Uterus (tissue), 4 donors: Measurements from ENCODE around the gene NIPAL1. TPM values are rescaled to one million over a fixed set of nuclear protein-coding genes. Genes with fewer than 3 reads are reported as not detected.

ENCODE experiments used
- DNase-seq, 2 donors: peaks; one replicate each; pipeline ENCODE4 v3.0.0-alpha.2; 2019 to 2020
- H3K27ac ChIP-seq, 2 donors: fragments of 200-600 bp; sonication (generic); 1 replicate in 1 of 2; 2 replicates in 1 of 2; pipeline ENCODE4 v1.5.1; 2016 to 2018
- H3K27me3 ChIP-seq, 2 donors: fragments of 200-600 bp; sonication (generic); one replicate each; pipeline ENCODE4 v1.5.1; 2018 to 2019; ENCODE audit warnings: control low read depth in 1 of 2
- H3K36me3 ChIP-seq, 2 donors: fragments of 200-600 bp; sonication (generic); one replicate each; pipeline ENCODE4 v1.5.1; 2019; ENCODE audit warnings: control low read depth in 1 of 2
- H3K4me1 ChIP-seq, 2 donors: fragments of 200-600 bp; sonication (generic); one replicate each; pipeline ENCODE4 v1.5.1; 2018 to 2019; ENCODE audit warnings: control low read depth in 1 of 2
- H3K4me3 ChIP-seq, 2 donors: fragments of 200-600 bp; sonication (generic); 1 replicate in 1 of 2; 2 replicates in 1 of 2; pipeline ENCODE4 v1.5.1; 2018 to 2019; ENCODE audit warnings: mild to moderate bottlenecking in 1 of 2
- H3K9me3 ChIP-seq, 2 donors: fragments of 200-600 bp; sonication (generic); one replicate each; pipeline ENCODE4 v1.5.1; 2019; ENCODE audit warnings: control low read depth in 1 of 2
- POLR2A ChIP-seq, 2 donors: fragments of 450-650 bp; IDR thresholded peaks; one replicate each; pipeline ENCODE4 v1.6.1; 2016; ENCODE audit warnings: antibody characterized with exemption in 2 of 2, mild to moderate bottlenecking in 1 of 2, moderate library complexity in 1 of 2
- intact Hi-C: fragments of 100-400 bp; cut with DNase I; formaldehyde crosslinking; loops from one replicate; pipeline ENCODE4 v1.15.1; 2023; ENCODE audit warnings: low total_unique reads
- total RNA-seq, 4 donors: library from RNA; depleted of rRNA in 3 of 4; stranded (reverse); fragments of >200 nt in 3 of 4; gene quantifications; one replicate each; pipeline versions ENCODE4 v1.1.0 to v1.2.4, GENCODE V29; 2014 to 2023
- TF ChIP-seq, protein P1 (sequence below), 4 experiments: fragments of 200-600 bp in 2 of 4; fragments of 450-650 bp in 2 of 4; sonication (generic) in 2 of 4; IDR thresholded peaks; one replicate each; pipeline ENCODE4 v1.5.1; 2016 to 2019; ENCODE audit warnings: antibody characterized with exemption in 4 of 4, mild to moderate bottlenecking in 2 of 4, moderate library complexity in 1 of 4
- donor health status: DM: yes; HTN: yes; CAD: no.

Gene NIPAL1
- total RNA-seq, 4 donors from 2014 or later, result 0.55 to 1.2 TPM; not detected in 2

DNA sequence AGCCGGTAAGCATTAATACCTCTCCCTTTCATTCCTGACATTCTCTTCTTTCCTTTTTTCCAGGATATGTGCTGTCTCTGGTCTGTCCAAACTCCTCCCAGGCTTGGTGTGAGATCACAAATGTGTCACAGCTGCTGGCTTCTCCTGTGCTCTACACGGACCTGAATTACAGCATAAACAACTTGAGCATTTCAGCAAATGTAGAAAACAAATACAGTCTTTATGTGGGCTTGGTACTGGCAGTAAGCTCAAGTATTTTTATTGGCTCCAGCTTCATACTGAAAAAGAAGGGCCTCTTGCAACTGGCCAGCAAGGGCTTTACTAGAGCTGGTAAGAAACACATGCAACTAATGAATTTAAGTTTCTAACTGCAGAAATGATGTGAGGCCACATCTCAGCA lies 8.4 kb downstream of the NIPAL1 start:
- intact Hi-C loops, result no loop called here
- TF ChIP-seq, protein P1, sequence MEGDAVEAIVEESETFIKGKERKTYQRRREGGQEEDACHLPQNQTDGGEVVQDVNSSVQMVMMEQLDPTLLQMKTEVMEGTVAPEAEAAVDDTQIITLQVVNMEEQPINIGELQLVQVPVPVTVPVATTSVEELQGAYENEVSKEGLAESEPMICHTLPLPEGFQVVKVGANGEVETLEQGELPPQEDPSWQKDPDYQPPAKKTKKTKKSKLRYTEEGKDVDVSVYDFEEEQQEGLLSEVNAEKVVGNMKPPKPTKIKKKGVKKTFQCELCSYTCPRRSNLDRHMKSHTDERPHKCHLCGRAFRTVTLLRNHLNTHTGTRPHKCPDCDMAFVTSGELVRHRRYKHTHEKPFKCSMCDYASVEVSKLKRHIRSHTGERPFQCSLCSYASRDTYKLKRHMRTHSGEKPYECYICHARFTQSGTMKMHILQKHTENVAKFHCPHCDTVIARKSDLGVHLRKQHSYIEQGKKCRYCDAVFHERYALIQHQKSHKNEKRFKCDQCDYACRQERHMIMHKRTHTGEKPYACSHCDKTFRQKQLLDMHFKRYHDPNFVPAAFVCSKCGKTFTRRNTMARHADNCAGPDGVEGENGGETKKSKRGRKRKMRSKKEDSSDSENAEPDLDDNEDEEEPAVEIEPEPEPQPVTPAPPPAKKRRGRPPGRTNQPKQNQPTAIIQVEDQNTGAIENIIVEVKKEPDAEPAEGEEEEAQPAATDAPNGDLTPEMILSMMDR (IDR thresholded peaks at IDR 0.05), result no peak
- TF ChIP-seq POLR2A (IDR thresholded peaks at IDR 0.05), result no peak
- Histone ChIP-seq H3K36me3 (no peaks in the 10 kb centered on the region), H3K4me1 (no peaks in the 10 kb centered on the region), H3K4me3 (no peak overlapping the region), H3K27me3 (no peaks in the 10 kb centered on the region), H3K27ac (no peak overlapping the region), H3K9me3 (no peaks in the 10 kb centered on the region)
- no peak for DNase-seq

DNA sequence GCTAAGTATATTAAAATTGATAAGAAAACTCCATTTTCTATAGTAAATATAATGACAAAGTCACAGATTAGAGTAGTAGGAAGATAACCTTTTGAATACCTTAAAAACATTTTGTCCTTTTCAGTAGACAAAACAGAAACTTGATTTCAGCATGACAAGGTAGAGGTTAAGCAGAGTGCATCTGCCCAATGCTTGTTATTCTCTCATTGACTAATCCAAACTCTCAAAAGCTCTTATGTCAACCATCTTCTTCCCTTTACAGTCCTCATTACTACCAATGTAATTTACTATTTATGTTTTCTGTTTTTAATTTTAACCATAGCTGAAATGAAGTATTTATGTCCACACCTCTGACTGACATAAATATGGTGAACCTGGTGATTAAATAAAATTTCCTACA lies 11.1 kb downstream of the NIPAL1 start:
- Histone ChIP-seq H3K27me3 (no peaks in the 10 kb centered on the region), H3K4me1 (no peaks in the 10 kb centered on the region), H3K4me3 (no peak overlapping the region), H3K36me3 (no peaks in the 10 kb centered on the region), H3K27ac (no peak overlapping the region), H3K9me3 (no peaks in the 10 kb centered on the region)
- no peak for DNase-seq
- intact Hi-C loops, result no loop called here
- TF ChIP-seq POLR2A (IDR thresholded peaks at IDR 0.05), result no peak
- TF ChIP-seq, protein P1 (IDR thresholded peaks at IDR 0.05), result no peak

DNA sequence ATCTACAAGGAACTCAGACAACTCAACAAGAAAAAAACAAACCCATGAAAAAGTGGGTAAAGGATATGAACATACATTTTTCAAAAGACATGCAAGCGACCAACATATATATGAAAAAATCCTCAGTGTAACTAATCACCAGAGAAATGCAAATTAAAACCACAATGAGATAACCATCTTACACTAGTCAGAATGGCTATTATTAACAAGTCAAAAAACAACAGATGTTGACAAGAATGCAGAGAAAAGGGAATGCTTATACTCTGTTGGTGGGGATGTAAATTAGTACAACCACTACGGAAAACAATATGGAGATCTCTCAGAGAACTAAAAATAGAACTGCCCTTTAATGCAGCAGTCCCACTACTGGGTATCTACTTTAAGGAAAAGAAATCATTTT lies 12.1 kb downstream of the NIPAL1 start:
- intact Hi-C loops, result no loop called here
- no peak for DNase-seq
- no peak overlapping the region for H3K27ac ChIP-seq

DNA sequence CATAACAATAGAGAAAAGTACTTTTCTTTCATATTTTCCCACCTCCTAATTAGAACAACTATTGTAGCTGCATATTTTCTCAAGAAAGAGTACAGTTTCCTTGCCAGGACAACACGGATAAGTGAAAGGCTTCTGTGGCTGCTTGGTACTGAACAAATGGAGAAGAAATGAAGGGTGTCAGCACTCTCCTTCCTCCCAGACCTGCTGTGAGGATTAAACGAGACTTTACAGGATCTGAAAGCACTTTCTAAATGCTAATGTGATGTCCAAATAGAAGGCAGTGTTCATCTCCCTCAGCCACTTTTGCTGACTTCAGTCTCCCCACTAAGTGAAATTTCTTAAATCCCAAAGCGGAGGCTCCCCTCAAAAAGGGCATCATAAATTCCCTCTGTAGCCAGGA lies 13.9 kb downstream of the NIPAL1 start:
- H3K9me3 ChIP-seq, result no peaks in the 10 kb centered on the region
- no peak for TF ChIP-seq POLR2A (IDR thresholded peaks at IDR 0.05)
- TF ChIP-seq, protein P1 (IDR thresholded peaks at IDR 0.05), result no peak
- DNase-seq, result no peak
- no peaks in the 10 kb centered on the region for H3K4me1 ChIP-seq
- H3K4me3 ChIP-seq, result no peak overlapping the region
- no peak overlapping the region for H3K27ac ChIP-seq
- intact Hi-C loops, result no loop called here
- H3K27me3 ChIP-seq, result no peaks in the 10 kb centered on the region
- H3K36me3 ChIP-seq, result no peaks in the 10 kb centered on the region

More for the DNA sequence above, 12.1 kb downstream of the NIPAL1 start:
- Histone ChIP-seq H3K27me3 (no peaks in the 10 kb centered on the region), H3K4me3 (no peak overlapping the region), H3K36me3 (no peaks in the 10 kb centered on the region), H3K9me3 (no peaks in the 10 kb centered on the region), H3K4me1 (no peaks in the 10 kb centered on the region)
- no peak for TF ChIP-seq POLR2A (IDR thresholded peaks at IDR 0.05)
- TF ChIP-seq, protein P1 (IDR thresholded peaks at IDR 0.05), result no peak

DNA sequence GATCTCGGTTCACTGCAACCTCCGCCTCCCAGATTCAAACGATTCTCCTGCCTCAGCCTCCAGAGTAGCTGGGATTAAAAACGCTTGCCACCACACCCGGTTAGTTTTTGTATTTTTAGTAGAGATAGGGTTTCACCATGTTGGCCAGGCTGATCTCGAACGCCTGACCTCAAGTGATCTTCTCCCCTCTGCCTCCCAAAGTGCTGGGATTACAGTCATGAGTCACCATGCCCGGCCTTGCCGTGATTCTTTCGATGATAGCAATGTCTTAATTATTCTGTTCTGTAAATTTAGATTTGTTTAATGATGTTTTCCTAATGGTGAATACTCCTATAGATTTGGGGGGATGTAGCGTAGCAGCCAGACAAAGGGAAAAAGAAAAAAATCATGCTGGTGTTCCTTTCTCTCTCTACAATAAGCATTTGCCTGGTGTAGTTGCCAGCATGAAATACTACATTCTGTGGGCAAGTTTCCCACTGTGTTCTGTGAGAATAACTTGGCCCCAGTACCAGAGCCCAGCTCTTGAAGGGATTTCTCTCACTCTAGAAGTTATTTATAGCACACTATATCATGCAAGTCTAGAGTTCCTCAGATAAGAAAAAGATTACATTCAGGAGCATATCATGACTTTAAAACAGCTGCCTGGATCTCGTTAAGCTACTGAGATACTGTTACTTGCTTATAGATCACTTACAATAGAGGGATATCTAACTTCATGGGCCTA lies 15.4 kb downstream of the NIPAL1 start:
- DNase-seq, result no peak
- no peaks in the 10 kb centered on the region for H3K4me1 ChIP-seq
- H3K27ac ChIP-seq, result no peak overlapping the region
- no peak for TF ChIP-seq POLR2A (IDR thresholded peaks at IDR 0.05)
- intact Hi-C loops, result no loop called here
- no peaks in the 10 kb centered on the region for H3K27me3 ChIP-seq
- H3K36me3 ChIP-seq, result no peaks in the 10 kb centered on the region
- H3K9me3 ChIP-seq, result no peaks in the 10 kb centered on the region
- H3K4me3 ChIP-seq, result no peak overlapping the region
